IMR-90 (cell line): Measurements from ENCODE around the gene DCST2.

Experiments used
- BHLHE40 ChIP-seq: fragments of 150-350 bp; IDR thresholded peaks from 2 replicates; pipeline ENCODE4 v1.6.1; 2016; ENCODE audit warnings: mild to moderate bottlenecking, low read depth, low read length
- MAFK ChIP-seq: IDR thresholded peaks from 2 replicates; pipeline ENCODE4 v1.6.1; 2012; ENCODE audit warnings: low read depth, low read length, improper control_type of control experiment
- MXI1 ChIP-seq: IDR thresholded peaks from 2 replicates; pipeline ENCODE4 v1.6.1; 2012; ENCODE audit warnings: low read depth, mild to moderate bottlenecking, low read length, moderate library complexity, borderline replicate concordance
- NFE2L2 ChIP-seq: fragments of 150-350 bp; IDR thresholded peaks from 2 replicates; pipeline ENCODE4 v1.6.1; 2016; ENCODE audit warnings: low read depth, mild to moderate bottlenecking, low read length
- POLR2A ChIP-seq: IDR thresholded peaks from 2 replicates; pipeline ENCODE4 v1.6.1; 2012; ENCODE audit warnings: mild to moderate bottlenecking, low read depth, low read length
- RAD21 ChIP-seq: IDR thresholded peaks from 2 replicates; pipeline ENCODE4 v1.6.1; 2012; ENCODE audit warnings: low read length, improper control_type of control experiment
- SMC3 ChIP-seq: fragments of 150-350 bp; IDR thresholded peaks from 2 replicates; pipeline ENCODE4 v1.6.1; 2016; ENCODE audit warnings: low read depth, mild to moderate bottlenecking, antibody characterized with exemption, low read length, moderate library complexity
- TF ChIP-seq, protein P1 (sequence below): conservative IDR thresholded peaks from 2 replicates; pipeline ENCODE4 v1.5.1; 2012; ENCODE audit warnings: mild to moderate bottlenecking, low read depth, low read length, improper control_type of control experiment
- TF ChIP-seq, protein P2 (sequence below): fragments of 150-350 bp; IDR thresholded peaks from 2 replicates; pipeline ENCODE4 v1.6.1; 2016; ENCODE audit warnings: low read depth, mild to moderate bottlenecking, low read length, moderate library complexity, borderline replicate concordance
- TF ChIP-seq, protein P3 (sequence below): fragments of 150-350 bp; IDR thresholded peaks from 2 replicates; pipeline ENCODE4 v1.6.1; 2017; ENCODE audit warnings: mild to moderate bottlenecking, antibody characterized with exemption, low read length, low read depth

DNA sequence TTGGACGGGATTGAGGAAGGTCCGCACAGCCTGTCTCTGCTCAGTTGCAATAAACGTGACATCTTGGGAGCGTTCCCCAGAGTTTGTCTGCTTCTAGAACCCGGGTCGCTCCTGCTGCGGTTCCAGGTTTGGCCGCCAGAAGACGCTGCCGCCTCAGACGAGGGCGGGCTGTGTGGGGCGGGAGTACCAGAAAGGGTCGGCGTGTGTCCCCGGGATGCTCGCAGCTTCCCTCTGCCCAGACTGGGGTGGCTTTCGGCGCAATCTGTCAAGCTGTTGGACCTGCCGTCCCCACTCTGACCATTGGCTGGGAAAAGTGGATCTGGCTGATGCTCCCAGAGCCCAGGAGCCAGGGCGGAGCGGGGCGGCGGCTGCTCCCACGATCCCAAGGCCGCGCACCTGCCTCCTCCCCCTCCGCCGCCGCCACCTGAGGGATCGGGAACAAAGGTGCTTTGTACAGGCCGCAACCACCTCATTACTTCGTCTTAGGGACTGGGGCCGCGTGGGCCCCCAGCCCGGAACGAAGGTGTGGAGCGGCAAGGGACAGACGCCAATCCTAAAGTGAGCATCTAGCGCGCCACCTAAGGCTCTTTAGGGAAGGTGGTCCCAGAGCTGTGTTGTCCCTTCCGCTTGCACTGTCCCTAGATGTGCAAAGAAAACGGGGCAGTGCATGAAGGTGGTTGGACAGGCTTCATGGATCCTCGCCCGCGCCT lies 29.3 kb upstream of the DCST2 start:
- TF ChIP-seq, protein P1, sequence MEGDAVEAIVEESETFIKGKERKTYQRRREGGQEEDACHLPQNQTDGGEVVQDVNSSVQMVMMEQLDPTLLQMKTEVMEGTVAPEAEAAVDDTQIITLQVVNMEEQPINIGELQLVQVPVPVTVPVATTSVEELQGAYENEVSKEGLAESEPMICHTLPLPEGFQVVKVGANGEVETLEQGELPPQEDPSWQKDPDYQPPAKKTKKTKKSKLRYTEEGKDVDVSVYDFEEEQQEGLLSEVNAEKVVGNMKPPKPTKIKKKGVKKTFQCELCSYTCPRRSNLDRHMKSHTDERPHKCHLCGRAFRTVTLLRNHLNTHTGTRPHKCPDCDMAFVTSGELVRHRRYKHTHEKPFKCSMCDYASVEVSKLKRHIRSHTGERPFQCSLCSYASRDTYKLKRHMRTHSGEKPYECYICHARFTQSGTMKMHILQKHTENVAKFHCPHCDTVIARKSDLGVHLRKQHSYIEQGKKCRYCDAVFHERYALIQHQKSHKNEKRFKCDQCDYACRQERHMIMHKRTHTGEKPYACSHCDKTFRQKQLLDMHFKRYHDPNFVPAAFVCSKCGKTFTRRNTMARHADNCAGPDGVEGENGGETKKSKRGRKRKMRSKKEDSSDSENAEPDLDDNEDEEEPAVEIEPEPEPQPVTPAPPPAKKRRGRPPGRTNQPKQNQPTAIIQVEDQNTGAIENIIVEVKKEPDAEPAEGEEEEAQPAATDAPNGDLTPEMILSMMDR: peak; percentile 72
- TF ChIP-seq NFE2L2: no peak
- TF ChIP-seq, protein P2, sequence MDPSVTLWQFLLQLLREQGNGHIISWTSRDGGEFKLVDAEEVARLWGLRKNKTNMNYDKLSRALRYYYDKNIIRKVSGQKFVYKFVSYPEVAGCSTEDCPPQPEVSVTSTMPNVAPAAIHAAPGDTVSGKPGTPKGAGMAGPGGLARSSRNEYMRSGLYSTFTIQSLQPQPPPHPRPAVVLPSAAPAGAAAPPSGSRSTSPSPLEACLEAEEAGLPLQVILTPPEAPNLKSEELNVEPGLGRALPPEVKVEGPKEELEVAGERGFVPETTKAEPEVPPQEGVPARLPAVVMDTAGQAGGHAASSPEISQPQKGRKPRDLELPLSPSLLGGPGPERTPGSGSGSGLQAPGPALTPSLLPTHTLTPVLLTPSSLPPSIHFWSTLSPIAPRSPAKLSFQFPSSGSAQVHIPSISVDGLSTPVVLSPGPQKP: no peak
- peak; percentile 71 for TF ChIP-seq RAD21
- no peak for TF ChIP-seq POLR2A
- no peak for TF ChIP-seq MAFK
- TF ChIP-seq BHLHE40: no peak
- TF ChIP-seq, protein P3, sequence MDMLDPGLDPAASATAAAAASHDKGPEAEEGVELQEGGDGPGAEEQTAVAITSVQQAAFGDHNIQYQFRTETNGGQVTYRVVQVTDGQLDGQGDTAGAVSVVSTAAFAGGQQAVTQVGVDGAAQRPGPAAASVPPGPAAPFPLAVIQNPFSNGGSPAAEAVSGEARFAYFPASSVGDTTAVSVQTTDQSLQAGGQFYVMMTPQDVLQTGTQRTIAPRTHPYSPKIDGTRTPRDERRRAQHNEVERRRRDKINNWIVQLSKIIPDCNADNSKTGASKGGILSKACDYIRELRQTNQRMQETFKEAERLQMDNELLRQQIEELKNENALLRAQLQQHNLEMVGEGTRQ: no peak
- TF ChIP-seq SMC3: peak; percentile 68
- TF ChIP-seq MXI1: no peak
